SK-N-SH (cell line): ENCODE data around the gene KCNF1. TPM values are rescaled to one million over a fixed set of nuclear protein-coding genes. Genes with fewer than 3 reads are reported as not detected.

Source experiments
- CTCF ChIA-PET: fragments of 300-600, 350-600 bp; formaldehyde crosslinking; extraction: SDS; loops from one replicate; lab custom pipeline; 2021; lab: Yijun Ruan, JAX
- POLR2A ChIA-PET: fragments of 350-600 bp; sonication (Branson Sonifier 250); formaldehyde crosslinking; extraction: SDS; loops from one replicate; lab custom pipeline; 2020; ENCODE audit warnings: antibody characterized with exemption, inconsistent platforms; lab: Yijun Ruan, JAX
- DNase-seq: peaks from one replicate; pipeline ENCODE4 v3.0.0; 2012
- H2AFZ ChIP-seq: fragments of 200-600 bp; sonication (generic); 2 replicates; pipeline ENCODE4 v1.8.1; 2016; ENCODE audit warnings: antibody characterized with exemption, mild to moderate bottlenecking, low read depth
- H3F3A ChIP-seq: fragments of 200-600 bp; sonication (generic); replicated peaks from 2 replicates; pipeline ENCODE3; 2016; ENCODE audit warnings: antibody characterized with exemption, mild to moderate bottlenecking; ENCODE audit not compliant: insufficient read depth
- H3K27ac ChIP-seq, 2 experiments: fragments of 200-500 bp in 1 of 2; fragments of 200-600 bp in 1 of 2; sonication (Bioruptor generic) in 1 of 2; sonication (generic), shearing (Covaris generic) in 1 of 2; 2 replicates each; pipeline versions ENCODE4 v1.5.1 to v1.6.1; 2014 to 2016; ENCODE audit warnings: low read depth in 2 of 2, inconsistent platforms in 1 of 2, low read length in 1 of 2, mild to moderate bottlenecking in 1 of 2, mixed read lengths in 1 of 2
- H3K27me3 ChIP-seq: fragments of 200-600 bp; sonication (generic), shearing (Covaris generic); 2 replicates; pipeline ENCODE4 v1.6.1; 2016; ENCODE audit warnings: mixed run types; ENCODE audit not compliant: insufficient read depth
- H3K36me3 ChIP-seq, 2 experiments: fragments of 200-500 bp in 1 of 2; fragments of 200-600 bp in 1 of 2; sonication (Bioruptor generic) in 1 of 2; sonication (generic) in 1 of 2; replicated peaks in 1 of 2; 2 replicates each; pipeline versions ENCODE3 to v1.5.1; 2014 to 2016; ENCODE audit warnings: low read length in 1 of 2, mild to moderate bottlenecking in 1 of 2; ENCODE audit not compliant: insufficient read depth in 2 of 2, control insufficient read depth in 1 of 2
- H3K4me1 ChIP-seq, 2 experiments: fragments of 200-500 bp in 1 of 2; fragments of 200-600 bp in 1 of 2; sonication (Bioruptor generic) in 1 of 2; sonication (generic), shearing (Covaris generic) in 1 of 2; 2 replicates each; pipeline versions ENCODE4 v1.5.1 to v1.6.1; 2014 to 2016; ENCODE audit warnings: low read depth in 1 of 2, low read length in 1 of 2, mixed run types in 1 of 2; ENCODE audit not compliant: insufficient read depth in 2 of 2, control insufficient read depth in 1 of 2
- H3K4me2 ChIP-seq: fragments of 200-600 bp; sonication (generic), shearing (Covaris generic); 2 replicates; pipeline ENCODE4 v1.6.1; 2017; ENCODE audit warnings: mixed run types
- H3K4me3 ChIP-seq, 2 experiments: fragments of 200-500 bp in 1 of 2; fragments of 200-600 bp in 1 of 2; sonication (Bioruptor generic) in 1 of 2; sonication (generic), shearing (Covaris generic) in 1 of 2; 2 replicates each; pipeline versions ENCODE4 v1.5.1 to v1.8.1; 2014 to 2016; ENCODE audit warnings: low read depth in 2 of 2, inconsistent platforms in 1 of 2, low read length in 1 of 2, mild to moderate bottlenecking in 1 of 2, mixed read lengths in 1 of 2, moderate library complexity in 1 of 2
- H3K79me2 ChIP-seq: fragments of 200-600 bp; sonication (generic); 2 replicates; pipeline ENCODE4 v1.8.1; 2017; ENCODE audit warnings: mild to moderate bottlenecking; ENCODE audit not compliant: insufficient read depth
- H3K9ac ChIP-seq: fragments of 200-600 bp; sonication (generic); 2 replicates; pipeline ENCODE4 v1.6.1; 2017; ENCODE audit warnings: mixed run types
- H3K9me2 ChIP-seq: fragments of 200-600 bp; sonication (generic); 2 replicates; pipeline ENCODE4 v1.6.1; 2017; ENCODE audit warnings: mixed run types
- H3K9me3 ChIP-seq: fragments of 200-600 bp; sonication (generic); 2 replicates; pipeline ENCODE4 v1.6.1; 2017; ENCODE audit warnings: mixed run types, mild to moderate bottlenecking, moderate library complexity
- H4K20me1 ChIP-seq: fragments of 200-600 bp; sonication (generic); 2 replicates; pipeline ENCODE4 v1.6.1; 2017; ENCODE audit warnings: mild to moderate bottlenecking, mixed run types; ENCODE audit not compliant: insufficient read depth
- CHD2 ChIP-seq: fragments of 150-350 bp; IDR thresholded peaks from 2 replicates; pipeline ENCODE4 v1.6.1; 2018; ENCODE audit warnings: low read length; ENCODE audit not compliant: partially characterized antibody
- ELF1 ChIP-seq: IDR thresholded peaks from 2 replicates; pipeline ENCODE4 v1.4.0; 2012
- FOSL2 ChIP-seq: IDR thresholded peaks from 2 replicates; pipeline ENCODE4 v1.4.0; 2012; ENCODE audit warnings: low read depth, mild to moderate bottlenecking, moderate library complexity, borderline replicate concordance
- TCF12 ChIP-seq: IDR thresholded peaks from 2 replicates; pipeline ENCODE4 v1.4.0; 2012
- WGBS: methylation state at CpG from one replicate; pipeline ENCODE4 v1.1.6; 2017; ENCODE audit warnings: low lambda C conversion rate; 5-methylcytosine and 5-hydroxymethylcytosine counted together
- polyA plus RNA-seq, 3 experiments: library from polyadenylated mRNA; depleted of rRNA; stranded (reverse); fragments of >200 nt; gene quantifications; 2 replicates each; pipeline ENCODE4 v1.2.3, GENCODE V29; 2012
- TF ChIP-seq, protein P1 (sequence below): IDR thresholded peaks from 2 replicates; pipeline ENCODE4 v1.6.1; 2012; ENCODE audit warnings: mild to moderate bottlenecking, low read depth, low read length, moderate library complexity
- TF ChIP-seq, protein P2 (sequence below): IDR thresholded peaks from 2 replicates; pipeline ENCODE4 v1.4.0; 2012; ENCODE audit warnings: low read depth
- TF ChIP-seq, protein P3 (sequence below): fragments of 200-600 bp; sonication (generic); IDR thresholded peaks from 2 replicates; pipeline ENCODE4 v1.6.1; 2017; ENCODE audit warnings: antibody characterized with exemption, mild to moderate bottlenecking, moderate library complexity

Gene KCNF1
- polyA plus RNA-seq, 1 of the 3 experiments (the other 2 are of a cell fraction), result 0.23 TPM

DNA sequence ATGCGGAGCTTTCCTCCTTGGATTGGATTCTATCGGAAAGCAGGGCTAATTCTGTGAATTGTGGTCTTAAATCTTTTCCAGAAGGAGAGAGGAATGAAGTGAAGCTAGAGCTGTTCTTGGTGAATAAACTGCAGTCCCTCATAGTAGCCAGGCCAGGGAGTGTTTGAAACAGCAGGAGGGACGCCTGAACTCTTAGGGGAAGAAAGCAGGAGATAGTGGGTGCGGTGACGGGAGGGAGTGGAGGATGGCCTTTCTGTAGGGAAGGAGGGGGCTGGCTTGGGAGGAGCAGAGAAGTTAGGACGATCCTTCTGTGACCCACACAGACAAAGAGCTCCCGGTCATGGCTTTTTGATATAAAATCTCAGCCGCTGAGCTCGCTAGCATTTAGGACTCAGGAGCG lies 47.5 kb upstream of the KCNF1 start:
- Histone ChIP-seq H3K27me3 (no peaks in the 10 kb centered on the region), H3K36me3 (no peaks in the 10 kb centered on the region), H3K4me1 (peaks cover 18 to 24% of the 10 kb centered on the region in 2 experiments)
- TF ChIP-seq, protein P1, sequence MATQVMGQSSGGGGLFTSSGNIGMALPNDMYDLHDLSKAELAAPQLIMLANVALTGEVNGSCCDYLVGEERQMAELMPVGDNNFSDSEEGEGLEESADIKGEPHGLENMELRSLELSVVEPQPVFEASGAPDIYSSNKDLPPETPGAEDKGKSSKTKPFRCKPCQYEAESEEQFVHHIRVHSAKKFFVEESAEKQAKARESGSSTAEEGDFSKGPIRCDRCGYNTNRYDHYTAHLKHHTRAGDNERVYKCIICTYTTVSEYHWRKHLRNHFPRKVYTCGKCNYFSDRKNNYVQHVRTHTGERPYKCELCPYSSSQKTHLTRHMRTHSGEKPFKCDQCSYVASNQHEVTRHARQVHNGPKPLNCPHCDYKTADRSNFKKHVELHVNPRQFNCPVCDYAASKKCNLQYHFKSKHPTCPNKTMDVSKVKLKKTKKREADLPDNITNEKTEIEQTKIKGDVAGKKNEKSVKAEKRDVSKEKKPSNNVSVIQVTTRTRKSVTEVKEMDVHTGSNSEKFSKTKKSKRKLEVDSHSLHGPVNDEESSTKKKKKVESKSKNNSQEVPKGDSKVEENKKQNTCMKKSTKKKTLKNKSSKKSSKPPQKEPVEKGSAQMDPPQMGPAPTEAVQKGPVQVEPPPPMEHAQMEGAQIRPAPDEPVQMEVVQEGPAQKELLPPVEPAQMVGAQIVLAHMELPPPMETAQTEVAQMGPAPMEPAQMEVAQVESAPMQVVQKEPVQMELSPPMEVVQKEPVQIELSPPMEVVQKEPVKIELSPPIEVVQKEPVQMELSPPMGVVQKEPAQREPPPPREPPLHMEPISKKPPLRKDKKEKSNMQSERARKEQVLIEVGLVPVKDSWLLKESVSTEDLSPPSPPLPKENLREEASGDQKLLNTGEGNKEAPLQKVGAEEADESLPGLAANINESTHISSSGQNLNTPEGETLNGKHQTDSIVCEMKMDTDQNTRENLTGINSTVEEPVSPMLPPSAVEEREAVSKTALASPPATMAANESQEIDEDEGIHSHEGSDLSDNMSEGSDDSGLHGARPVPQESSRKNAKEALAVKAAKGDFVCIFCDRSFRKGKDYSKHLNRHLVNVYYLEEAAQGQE, result no peak
- no peak for TF ChIP-seq FOSL2
- TF ChIP-seq TCF12, result no peak
- TF ChIP-seq, protein P2, sequence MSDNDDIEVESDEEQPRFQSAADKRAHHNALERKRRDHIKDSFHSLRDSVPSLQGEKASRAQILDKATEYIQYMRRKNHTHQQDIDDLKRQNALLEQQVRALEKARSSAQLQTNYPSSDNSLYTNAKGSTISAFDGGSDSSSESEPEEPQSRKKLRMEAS, result no peak
- no peak for TF ChIP-seq CHD2
- TF ChIP-seq, all 33 proteins: peak for 0
- Histone ChIP-seq H3K79me2 (no peaks in the 10 kb centered on the region), H3K27ac (no peak overlapping the region), H3K9ac (no peak overlapping the region), H3K9me3 (no peaks in the 10 kb centered on the region), H3K4me3 (no peak overlapping the region), H3F3A (peaks cover 9% of the 10 kb centered on the region), H3K4me2 (no peak overlapping the region), H2AFZ (no peak overlapping the region), H3K9me2 (no peaks in the 10 kb centered on the region), H4K20me1 (no peaks in the 10 kb centered on the region)
- no peak for DNase-seq
- WGBS, result 85% methylated on average over 10 of the region's 10 CpGs
- ChIA-PET POLR2A (no interaction called here), CTCF (interaction anchor here (0.7 to 5.5 kb wide), 8 partner anchors 9 to 268 kb away, joined by 3 to 36 read pairs (median 6); no protein-coding TSS in a partner anchor)

DNA sequence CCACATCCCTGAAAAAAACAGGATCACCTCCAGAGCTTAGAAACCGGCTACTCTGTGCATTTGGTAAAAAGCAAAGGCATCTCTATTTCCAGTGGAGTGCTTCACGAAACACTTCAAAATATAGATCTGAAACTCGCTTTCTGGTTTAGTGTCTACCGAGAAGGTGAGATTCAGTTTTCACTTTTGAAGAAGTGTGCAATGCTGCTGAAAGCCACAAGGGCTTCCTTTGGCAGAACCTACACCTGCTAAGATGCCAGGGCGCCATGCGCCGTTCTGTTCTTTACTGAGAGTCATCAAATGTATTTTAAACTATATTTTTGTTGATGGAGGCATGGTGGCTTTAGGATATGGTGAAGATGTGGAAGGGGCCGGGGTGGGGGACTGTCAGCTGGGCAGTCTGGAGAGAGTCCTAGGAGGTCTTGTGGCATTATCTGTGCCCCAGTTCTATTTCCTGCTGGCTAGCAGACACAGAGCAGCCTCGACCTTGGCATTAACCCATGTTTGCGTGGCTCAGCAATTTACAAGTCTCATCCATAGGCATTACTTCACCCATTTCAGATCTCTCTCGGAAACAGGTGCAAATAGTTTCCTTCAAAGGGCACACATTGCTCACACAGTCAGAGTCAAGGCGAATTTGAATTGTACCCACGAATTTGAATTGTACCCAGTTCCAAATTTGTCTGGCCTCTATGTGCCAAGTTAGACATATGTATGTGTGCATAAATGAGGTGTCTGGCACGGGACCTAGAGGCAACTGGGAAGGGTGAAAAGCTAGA lies 46.7 kb upstream of the KCNF1 start:
- H3K9me3 ChIP-seq, result no peaks in the 10 kb centered on the region
- H3K79me2 ChIP-seq, result no peaks in the 10 kb centered on the region
- no peak overlapping the region for H3K4me3 ChIP-seq
- POLR2A ChIA-PET, result no interaction called here
- no peaks in the 10 kb centered on the region for H3K36me3 ChIP-seq
- no peak for DNase-seq
- peaks cover 23 to 25% of the 10 kb centered on the region in 2 experiments for H3K4me1 ChIP-seq
- no peak overlapping the region for H2AFZ ChIP-seq
- H4K20me1 ChIP-seq, result no peaks in the 10 kb centered on the region
- no peak overlapping the region for H3K27ac ChIP-seq
- no peak overlapping the region for H3K9ac ChIP-seq
- CTCF ChIA-PET, result interaction anchor here (0.7 to 5.5 kb wide), 17 partner anchors 9 to 267 kb away, joined by 3 to 36 read pairs (median 5); partner anchors contain the start of gene PDIA6
- H3K27me3 ChIP-seq, result no peaks in the 10 kb centered on the region
- peaks cover 12% of the 10 kb centered on the region for H3F3A ChIP-seq
- TF ChIP-seq, protein P3, sequence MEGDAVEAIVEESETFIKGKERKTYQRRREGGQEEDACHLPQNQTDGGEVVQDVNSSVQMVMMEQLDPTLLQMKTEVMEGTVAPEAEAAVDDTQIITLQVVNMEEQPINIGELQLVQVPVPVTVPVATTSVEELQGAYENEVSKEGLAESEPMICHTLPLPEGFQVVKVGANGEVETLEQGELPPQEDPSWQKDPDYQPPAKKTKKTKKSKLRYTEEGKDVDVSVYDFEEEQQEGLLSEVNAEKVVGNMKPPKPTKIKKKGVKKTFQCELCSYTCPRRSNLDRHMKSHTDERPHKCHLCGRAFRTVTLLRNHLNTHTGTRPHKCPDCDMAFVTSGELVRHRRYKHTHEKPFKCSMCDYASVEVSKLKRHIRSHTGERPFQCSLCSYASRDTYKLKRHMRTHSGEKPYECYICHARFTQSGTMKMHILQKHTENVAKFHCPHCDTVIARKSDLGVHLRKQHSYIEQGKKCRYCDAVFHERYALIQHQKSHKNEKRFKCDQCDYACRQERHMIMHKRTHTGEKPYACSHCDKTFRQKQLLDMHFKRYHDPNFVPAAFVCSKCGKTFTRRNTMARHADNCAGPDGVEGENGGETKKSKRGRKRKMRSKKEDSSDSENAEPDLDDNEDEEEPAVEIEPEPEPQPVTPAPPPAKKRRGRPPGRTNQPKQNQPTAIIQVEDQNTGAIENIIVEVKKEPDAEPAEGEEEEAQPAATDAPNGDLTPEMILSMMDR, result peak; percentile 25; the same call in 1 of the 2 replicates
- TF ChIP-seq ELF1, result no peak
- TF ChIP-seq, all 33 proteins: peak for 1
- Histone ChIP-seq H3K9me2 (no peaks in the 10 kb centered on the region), H3K4me2 (no peak overlapping the region)
- 83% methylated on average over 14 of the region's 14 CpGs for WGBS
